HL-60/S4 (cell line): Measurements from ENCODE around the gene HDAC7.
"Not testable (repeated sequence)": the region's sequence is repeated elsewhere in the genome, so short reads cannot be mapped to it uniquely, and the experiment has no call there.

ENCODE experiments used
- in situ Hi-C: fragments of 300-500 bp; cut with MboI; formaldehyde crosslinking; loops from 2 replicates; pipeline ENCODE4 v1.14.3; 2022; ENCODE audit warnings: low sequenced_read_pairs

Gene HDAC7

GRCh38 chr12:47816403-47817271 is 3.1 kb downstream of the HDAC7 start:
- in situ Hi-C loops, result no loop called here

- in situ Hi-C loops, result not testable (repeated sequence)
These were observed 4.3 kb downstream of the HDAC7 start for GRCh38 chr12:47815447-47815846.

- in situ Hi-C loops, result no loop called here
These were observed 5.0 kb downstream of the HDAC7 start for GRCh38 chr12:47814539-47815170.

- in situ Hi-C loops, result no loop called here
These were observed 6.0 kb downstream of the HDAC7 start for GRCh38 chr12:47813511-47814196.

GRCh38 chr12:47812797-47813510 is 6.7 kb downstream of the HDAC7 start:
- in situ Hi-C loops, result no loop called here

GRCh38 chr12:47811581-47812484 is 7.9 kb downstream of the HDAC7 start:
- in situ Hi-C loops, result no loop called here

- in situ Hi-C loops, result no loop called here
These were observed 8.7 kb downstream of the HDAC7 start for GRCh38 chr12:47811072-47811396.

- in situ Hi-C loops, result not testable (repeated sequence)
These were observed 10.2 kb downstream of the HDAC7 start for GRCh38 chr12:47809518-47809917.

GRCh38 chr12:47808574-47809365 is 10.9 kb downstream of the HDAC7 start:
- in situ Hi-C loops, result no loop called here

GRCh38 chr12:47808050-47808449 is 11.7 kb downstream of the HDAC7 start:
- in situ Hi-C loops, result no loop called here

- in situ Hi-C loops, result no loop called here
These were observed 12.4 kb downstream of the HDAC7 start for GRCh38 chr12:47807338-47807737.

- in situ Hi-C loops, result no loop called here
These were observed 14.3 kb downstream of the HDAC7 start for GRCh38 chr12:47805417-47805816.

- in situ Hi-C loops, result no loop called here
These were observed 15.5 kb downstream of the HDAC7 start for GRCh38 chr12:47804171-47804570.

GRCh38 chr12:47803191-47803875 is 16.4 kb downstream of the HDAC7 start:
- in situ Hi-C loops, result no loop called here

- in situ Hi-C loops, result no loop called here
These were observed 17.4 kb downstream of the HDAC7 start for GRCh38 chr12:47802312-47802711.

- in situ Hi-C loops, result no loop called here
These were observed 17.8 kb downstream of the HDAC7 start for GRCh38 chr12:47801904-47802246.

- in situ Hi-C loops, result no loop called here
These were observed 18.4 kb downstream of the HDAC7 start for GRCh38 chr12:47801170-47801903.

GRCh38 chr12:47800582-47800981 is 19.1 kb downstream of the HDAC7 start:
- in situ Hi-C loops, result no loop called here
